K562 (cell line): ENCODE data around the gene CMTR2. TPM values are rescaled to one million over a fixed set of nuclear protein-coding genes. Genes with fewer than 3 reads are reported as not detected.

ENCODE experiments used
- CBX1 ChIP-seq: sonication (generic); IDR thresholded peaks from 2 replicates; pipeline ENCODE4 v1.6.1; 2016; ENCODE audit warnings: antibody characterized with exemption, low read depth, mild to moderate bottlenecking
- CHD2 ChIP-seq: IDR thresholded peaks from 2 replicates; pipeline ENCODE4 v1.6.1; 2011; ENCODE audit warnings: low read depth, low read length
- CREM ChIP-seq: IDR thresholded peaks from 2 replicates; pipeline ENCODE4 v1.6.1; 2014; ENCODE audit warnings: antibody characterized with exemption, low read depth
- CTBP1 ChIP-seq: fragments of 450-650 bp; IDR thresholded peaks from 2 replicates; pipeline ENCODE4 v1.6.1; 2016; ENCODE audit warnings: borderline replicate concordance
- HDGF ChIP-seq: fragments of 450-650 bp; IDR thresholded peaks from 2 replicates; pipeline ENCODE4 v1.6.1; 2016
- HINFP ChIP-seq: fragments of 450-650 bp; conservative IDR thresholded peaks from 2 replicates; pipeline ENCODE4 v1.6.1; 2016; ENCODE audit warnings: missing genetic modification characterization, low read depth, mild to moderate bottlenecking, control low read depth, missing compliant biosample characterization
- LARP7 ChIP-seq: fragments of 450-650 bp; IDR thresholded peaks from 2 replicates; pipeline ENCODE4 v1.6.1; 2016
- MAX ChIP-seq: sonication (generic); formaldehyde crosslinking; IDR thresholded peaks from 2 replicates; pipeline ENCODE4 v1.9.0; 2022; ENCODE audit warnings: mild to moderate bottlenecking, missing genetic modification reagents
- NFXL1 ChIP-seq: fragments of 450-650 bp; formaldehyde crosslinking; IDR thresholded peaks from 2 replicates; pipeline ENCODE4 v1.4.0; 2021; ENCODE audit warnings: mild to moderate bottlenecking
- PKNOX1 ChIP-seq: fragments of 450-650 bp; IDR thresholded peaks from 2 replicates; pipeline ENCODE4 v1.6.1; 2016
- PPARD ChIP-seq: fragments of 250-450 bp; sonication (Bioruptor Pico); IDR thresholded peaks from 2 replicates; pipeline ENCODE4 v1.8.0; 2022; ENCODE audit warnings: inconsistent platforms, mild to moderate bottlenecking, moderate library complexity
- RAD21 ChIP-seq, 2 experiments: fragments of 250-450 bp in 1 of 2; fragments of 450-650 bp in 1 of 2; sonication (Bioruptor Pico) in 1 of 2; formaldehyde crosslinking in 1 of 2; IDR thresholded peaks in 1 of 2; conservative IDR thresholded peaks in 1 of 2; 2 replicates each; pipeline versions ENCODE4 v1.4.0 to v1.8.0; 2020 to 2022; ENCODE audit warnings: mild to moderate bottlenecking in 2 of 2, moderate library complexity in 1 of 2
- RBM39 ChIP-seq: fragments of 200-400 bp; formaldehyde crosslinking; optimal IDR thresholded peaks from 2 replicates; pipeline ENCODE3; 2018; ENCODE audit warnings: low read depth, low read length
- RERE ChIP-seq: sonication (generic); formaldehyde crosslinking; IDR thresholded peaks from 2 replicates; pipeline ENCODE4 v1.8.0; 2023; ENCODE audit warnings: missing genetic modification reagents, mild to moderate bottlenecking, borderline replicate concordance
- TCF3 ChIP-seq: sonication (generic); formaldehyde crosslinking; IDR thresholded peaks from 2 replicates; pipeline ENCODE4 v1.4.0; 2020; ENCODE audit warnings: mild to moderate bottlenecking, missing genetic modification reagents
- TEAD1 ChIP-seq, 2 experiments: fragments of 450-650 bp in 1 of 2; sonication (generic) in 1 of 2; formaldehyde crosslinking; IDR thresholded peaks; 2 replicates each; pipeline versions ENCODE4 v1.4.0 to v1.8.0; 2020 to 2022; ENCODE audit warnings: mild to moderate bottlenecking in 2 of 2, missing genetic modification reagents in 1 of 2
- ZBTB5 ChIP-seq: fragments of 450-650 bp; IDR thresholded peaks from 2 replicates; pipeline ENCODE4 v1.6.1; 2017; ENCODE audit warnings: antibody characterized with exemption
- polyA plus RNA-seq, 8 experiments: library from polyadenylated mRNA; depleted of rRNA in 4 of 8; stranded (reverse) in 5 of 8; unstranded in 3 of 8; fragments of >200 nt; fragmentation: Nextera tagmentation in 2 of 8; fragmentation: Illumina TruSeq in 1 of 8; extraction: Ambion mirVana in 2 of 8; extraction: Trizol in 1 of 8; gene quantifications; 2 replicates each; pipeline versions ENCODE4 v1.2.1 to v1.2.3, GENCODE V29; 2011 to 2014; ENCODE audit warnings: inconsistent platforms in 1 of 8, missing spikeins in 1 of 8
- total RNA-seq, 7 experiments: library from RNA; depleted of rRNA in 6 of 7; stranded (reverse); fragments of >200 nt in 6 of 7; fragmentation: Illumina TruSeq in 2 of 7; extraction: Trizol in 2 of 7; gene quantifications; 2 replicates each; pipeline versions ENCODE4 v1.2.1 to v1.2.3, GENCODE V29; 2011 to 2021; ENCODE audit warnings: low replicate concordance in 1 of 7

Gene CMTR2
- total and polyA plus RNA-seq, 9 of the 15 experiments (the other 6 are each of a cell fraction or from before 2014, with no cell fraction given): 4.6 to 24.8 (median 12.7) TPM

GRCh38 chr16:71288890-71289731 lies at the start of gene CMTR2 (continued):
- TF ChIP-seq LARP7: no peak
- TF ChIP-seq CREM: peak; percentile 68
- TF ChIP-seq CBX1: peak; percentile 48; the same call in 1 of the 2 replicates
- TF ChIP-seq TCF3 (CRISPR knock-in tag): peak; percentile 27; the same call in 1 of the 2 replicates
- peak; percentile 80; the same call in 1 of the 2 replicates for TF ChIP-seq PKNOX1
- TF ChIP-seq TEAD1 (CRISPR knock-in tag; IDR thresholded peaks at IDR 0.05): peak; percentile 19 to 57; a peak in 1 of 4 replicates
- TF ChIP-seq CTBP1: peak; percentile 80
- TF ChIP-seq RBM39: no peak
- TF ChIP-seq RAD21 (CRISPR knock-in tag; conservative IDR thresholded peaks at IDR 0.05 in 1 of 2, IDR thresholded peaks at IDR 0.05 in 1 of 2): peak in 1 of 2 experiments; percentile 13; a peak in 1 of 4 replicates
- no peak for TF ChIP-seq PPARD (CRISPR knock-in tag)
- no peak for TF ChIP-seq HDGF
- peak; percentile 86 for TF ChIP-seq ZBTB5
- TF ChIP-seq CHD2: 0 out of 2 replicates have a peak, but pooled peaks have one; percentile 19
- peak; percentile 93 for TF ChIP-seq MAX (CRISPR knock-in tag)
- TF ChIP-seq RERE: no peak
- no peak for TF ChIP-seq NFXL1
- peak; percentile 97 for TF ChIP-seq HINFP
